Stimulated activated CD8-positive, alpha-beta memory T cell treated with anti-CD3 and anti-CD28 coated beads, Interleukin-4, amount 100 ng/mL, for 4 hours (primary cell): ENCODE results near the gene HS6ST3.

Source experiments
- DNase-seq, 2 donors: peaks; one replicate each; pipeline ENCODE4 v3.0.0-alpha.2; 2020; ENCODE audit warnings: low read depth in 2 of 2, low spot score in 1 of 2

Gene HS6ST3

DNA sequence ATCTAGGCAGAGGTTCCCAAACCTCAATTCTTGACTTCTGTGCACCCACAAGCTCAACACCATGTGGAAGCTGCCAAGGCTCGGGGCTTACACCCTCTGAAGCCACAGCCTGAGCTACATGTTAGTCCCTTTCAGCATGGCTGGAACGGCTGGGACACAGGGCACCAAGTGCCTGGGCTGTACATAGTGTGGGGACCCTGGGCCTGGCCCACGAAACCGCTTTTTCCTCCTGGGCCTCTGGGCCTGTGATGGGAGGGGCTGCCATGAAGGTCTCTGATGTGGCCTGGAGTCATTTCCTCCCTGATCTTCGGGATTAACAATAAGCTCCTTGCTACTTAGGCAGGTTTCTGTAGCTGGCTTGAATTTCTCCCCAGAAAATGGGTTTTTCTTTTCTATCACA is 108.1 kb downstream of the HS6ST3 start:
- DNase-seq: no peak

DNA sequence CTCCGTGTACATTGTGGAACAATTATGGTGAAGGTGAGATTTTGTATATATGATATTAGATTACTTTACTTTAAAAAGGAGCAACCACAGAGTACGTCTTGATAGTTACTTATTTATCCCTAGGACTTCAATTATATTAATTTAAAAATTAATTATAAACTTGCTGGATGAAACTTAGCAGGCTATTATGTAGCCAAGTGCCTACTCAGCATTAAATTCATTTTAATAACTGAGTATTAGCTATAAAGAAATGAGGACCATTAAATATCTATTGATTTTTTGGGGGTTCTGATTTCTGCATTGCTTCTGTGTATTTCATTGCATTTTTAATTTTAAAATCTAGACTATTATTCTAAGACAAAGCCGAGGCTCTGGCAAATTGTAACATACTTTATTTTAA is 109.4 kb downstream of the HS6ST3 start:
- DNase-seq: no peak

DNA sequence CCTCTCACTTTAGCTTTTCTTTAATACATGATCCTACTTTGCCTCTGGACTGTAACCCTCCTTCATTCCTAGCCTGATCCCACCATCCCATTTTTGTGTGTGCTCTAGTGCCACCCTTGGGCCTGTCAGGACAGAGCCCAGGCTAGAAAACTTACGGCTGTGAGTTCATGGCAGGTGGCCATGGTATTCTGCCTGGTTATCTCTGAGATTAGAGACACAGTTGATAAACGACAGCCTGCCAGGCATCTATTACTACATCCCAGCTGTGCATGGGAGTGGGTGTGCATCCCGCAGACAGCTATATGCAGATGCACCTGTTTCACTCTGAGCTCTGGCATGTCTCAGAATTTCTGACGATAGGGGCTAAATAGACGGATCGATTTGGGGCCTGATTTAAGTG is 110.9 kb downstream of the HS6ST3 start:
- no peak for DNase-seq

DNA sequence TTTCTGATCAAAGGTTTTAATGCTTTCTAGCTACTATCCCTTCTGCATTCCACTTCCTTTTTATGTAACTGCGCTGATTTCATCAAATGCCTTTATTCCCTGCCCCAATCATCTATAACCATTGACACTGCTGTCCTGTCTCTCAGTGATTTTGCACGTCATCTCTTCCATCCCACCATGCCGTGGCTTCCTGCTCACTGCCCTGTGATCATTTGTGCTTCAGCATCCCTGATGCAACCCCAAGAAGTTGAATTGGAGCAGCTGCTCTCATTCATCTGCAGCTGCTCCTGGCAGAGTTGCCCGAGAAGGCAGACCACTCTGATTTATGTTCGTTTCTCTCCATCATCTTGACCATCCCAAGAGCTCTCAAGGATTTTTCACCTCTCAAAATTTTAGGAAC is 112.4 kb downstream of the HS6ST3 start:
- no peak for DNase-seq

DNA sequence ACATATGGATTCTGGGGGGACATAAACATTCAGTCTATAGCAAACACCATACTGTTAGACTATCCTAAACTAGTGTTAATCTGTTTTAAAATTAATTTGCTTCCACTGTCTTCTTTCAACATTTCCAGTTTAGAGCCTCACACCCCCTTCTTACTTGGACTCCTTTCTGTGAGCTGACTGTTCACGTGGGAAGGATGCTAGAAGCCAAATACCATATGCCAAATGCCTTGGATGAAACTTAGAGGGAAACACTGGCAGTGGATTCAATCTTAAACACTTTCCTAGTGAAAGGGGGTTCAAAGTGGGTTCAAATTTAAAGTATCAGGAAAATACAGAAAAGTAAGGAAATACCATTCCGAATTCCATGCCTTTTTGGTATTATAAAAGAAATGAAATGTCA is 113.6 kb downstream of the HS6ST3 start:
- DNase-seq: no peak

DNA sequence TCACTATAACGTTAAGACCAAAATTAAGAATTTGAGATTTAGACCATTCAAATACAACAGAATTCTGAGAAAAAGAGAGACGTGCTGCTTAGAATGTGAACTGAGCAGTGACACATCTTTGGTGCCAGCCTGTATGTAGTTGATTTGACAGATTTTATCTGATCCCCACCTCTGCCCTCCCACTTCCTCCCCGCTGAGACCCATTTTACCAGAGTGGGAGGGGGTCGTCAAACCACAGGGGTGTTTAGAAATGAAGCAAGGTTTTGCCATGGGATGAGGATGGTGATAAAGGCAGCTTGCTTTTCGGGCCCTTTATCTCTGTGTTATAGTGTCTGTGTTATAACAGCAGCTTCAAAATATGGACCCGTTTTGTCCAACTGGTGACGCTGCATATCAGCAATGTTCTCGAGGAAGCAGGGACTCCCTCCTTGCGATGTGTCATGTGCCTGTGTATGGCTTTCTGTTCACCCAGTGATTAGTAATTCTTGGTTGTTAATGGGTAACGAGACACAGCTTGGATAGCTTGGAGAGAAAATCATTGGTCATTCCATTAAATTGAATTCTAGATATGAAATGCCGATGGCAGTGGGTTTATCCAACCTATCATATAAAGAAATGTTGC is 125.0 kb downstream of the HS6ST3 start:
- DNase-seq: no peak

DNA sequence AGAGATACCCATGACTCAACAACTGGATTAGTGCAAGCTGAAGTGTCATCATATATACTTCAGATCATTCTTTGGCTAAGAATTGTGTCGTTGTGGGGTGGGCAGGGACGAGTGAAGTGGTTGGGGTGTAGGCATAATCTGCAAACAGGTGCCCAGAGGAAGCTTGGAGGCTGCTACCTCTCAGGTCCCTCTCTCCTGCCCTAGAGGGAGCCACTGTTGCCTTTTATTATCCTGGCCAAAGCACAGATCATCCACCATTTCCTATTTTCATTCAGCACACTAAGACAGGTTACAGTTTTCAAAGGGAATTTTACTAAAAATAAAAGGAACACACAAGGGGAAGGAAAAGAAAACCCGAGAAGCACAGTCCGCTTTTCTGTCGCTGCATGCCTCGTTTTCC is 126.6 kb downstream of the HS6ST3 start:
- DNase-seq: no peak

DNA sequence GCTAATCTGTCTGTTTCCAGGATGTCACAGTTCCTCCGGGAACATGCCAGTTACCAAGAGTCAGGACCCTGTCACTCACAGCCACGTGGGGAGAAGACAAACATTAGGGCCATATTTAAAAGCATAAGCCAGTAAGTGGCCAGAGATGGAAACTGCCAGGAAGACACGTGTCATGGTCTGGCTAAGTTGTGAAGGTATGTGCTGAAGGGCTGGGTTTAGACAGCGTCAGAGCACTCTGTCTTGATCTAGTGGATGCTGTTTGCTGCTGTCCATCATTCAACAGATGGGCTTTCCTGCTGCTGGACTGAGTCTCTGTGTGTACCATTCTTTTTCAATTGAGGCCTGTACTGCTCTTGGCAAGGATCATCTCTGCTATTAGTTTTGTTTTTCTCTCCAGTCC is 128.6 kb downstream of the HS6ST3 start:
- no peak for DNase-seq

DNA sequence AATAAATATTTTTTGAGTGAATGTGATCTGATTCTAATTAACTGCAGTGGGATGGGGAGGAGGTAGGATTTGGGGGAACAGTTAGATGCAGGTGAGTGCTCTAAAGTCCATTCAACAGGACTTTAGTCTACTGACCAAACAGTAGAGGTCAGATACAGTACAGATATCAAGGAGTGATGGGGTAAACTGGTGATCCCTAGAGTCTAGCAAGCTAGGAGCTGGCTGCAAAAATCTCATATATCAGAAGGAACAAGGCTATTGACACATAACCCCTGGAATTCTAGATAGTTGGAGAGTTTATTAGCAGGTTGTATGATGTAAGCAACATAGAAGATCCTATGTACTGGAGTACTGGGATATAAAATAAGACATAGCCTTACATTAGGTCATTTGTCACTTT is 131.6 kb downstream of the HS6ST3 start:
- no peak for DNase-seq

DNA sequence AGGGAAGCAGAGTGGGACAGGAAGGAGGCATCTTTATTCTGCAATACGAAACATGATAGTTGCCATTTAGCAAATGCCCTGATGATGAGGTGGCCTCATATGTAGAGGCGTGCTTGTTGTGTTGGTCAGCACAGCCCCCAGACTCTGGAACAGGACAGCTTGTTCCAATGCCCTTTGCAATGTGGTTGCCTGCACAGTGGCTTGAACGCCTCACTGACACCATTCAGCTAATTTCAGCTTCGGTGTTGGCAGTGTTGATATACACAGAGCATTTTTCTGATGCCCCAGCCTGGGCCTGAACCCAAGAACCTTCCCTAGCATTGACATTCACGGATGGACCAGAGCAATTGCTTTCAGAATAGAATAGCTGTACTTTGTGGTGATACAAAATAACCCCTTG is 133.3 kb downstream of the HS6ST3 start:
- DNase-seq: no peak

DNA sequence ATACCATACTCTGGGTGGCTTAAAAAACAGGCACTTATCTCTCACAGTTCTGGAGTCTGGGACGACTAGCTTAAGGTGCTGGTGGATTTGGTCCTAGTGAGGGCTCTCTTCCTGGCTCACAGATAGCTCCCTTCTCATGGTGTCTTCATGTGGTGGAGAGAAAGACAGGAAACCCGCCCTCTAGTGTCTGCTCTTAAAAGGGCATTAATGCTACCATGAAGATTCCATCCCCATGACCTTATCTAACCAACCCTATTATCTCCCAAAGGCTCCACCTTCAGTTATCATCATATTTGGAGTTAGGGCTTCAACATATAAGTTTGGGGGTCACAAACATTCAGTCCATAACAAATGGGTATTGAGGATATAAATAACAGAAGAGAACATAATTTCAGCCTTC is 139.4 kb downstream of the HS6ST3 start:
- no peak for DNase-seq

DNA sequence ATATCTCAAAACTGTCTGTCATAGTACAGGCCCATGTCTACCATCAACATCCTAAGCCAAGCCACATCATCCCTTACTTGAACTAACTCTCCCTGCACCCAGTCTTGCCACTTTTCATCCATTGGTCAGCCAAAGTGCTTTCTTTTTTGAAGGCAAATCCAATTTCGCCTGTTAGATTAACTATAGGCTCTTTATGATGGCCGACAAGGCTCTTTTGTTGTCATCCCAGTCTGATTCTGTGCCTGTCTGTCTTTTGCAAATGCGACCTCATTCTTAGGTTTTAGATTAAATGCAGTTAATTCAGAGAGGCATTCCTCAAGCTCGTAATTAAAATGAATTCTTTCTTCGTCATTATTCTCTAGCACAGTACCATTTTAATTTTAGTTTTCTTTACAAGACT is 148.3 kb downstream of the HS6ST3 start:
- no peak for DNase-seq

DNA sequence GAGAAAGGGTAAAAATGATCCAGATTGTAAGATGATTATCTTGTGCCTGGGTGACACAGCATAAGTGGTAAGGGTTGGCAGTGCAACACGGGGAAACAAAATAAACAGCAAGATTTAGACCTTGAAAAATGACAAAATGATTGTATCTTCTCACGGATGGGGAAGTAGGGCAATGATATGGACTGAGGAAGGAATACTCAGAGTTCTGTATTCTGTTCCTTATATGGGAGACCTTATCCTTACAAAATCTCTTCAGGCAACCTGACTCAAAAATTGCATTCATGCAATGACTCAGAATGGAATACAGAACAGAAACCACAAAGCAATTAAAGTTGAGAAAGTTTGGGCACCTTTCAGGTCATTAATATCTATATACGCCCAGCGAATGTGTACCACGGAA is 149.0 kb downstream of the HS6ST3 start:
- no peak for DNase-seq

DNA sequence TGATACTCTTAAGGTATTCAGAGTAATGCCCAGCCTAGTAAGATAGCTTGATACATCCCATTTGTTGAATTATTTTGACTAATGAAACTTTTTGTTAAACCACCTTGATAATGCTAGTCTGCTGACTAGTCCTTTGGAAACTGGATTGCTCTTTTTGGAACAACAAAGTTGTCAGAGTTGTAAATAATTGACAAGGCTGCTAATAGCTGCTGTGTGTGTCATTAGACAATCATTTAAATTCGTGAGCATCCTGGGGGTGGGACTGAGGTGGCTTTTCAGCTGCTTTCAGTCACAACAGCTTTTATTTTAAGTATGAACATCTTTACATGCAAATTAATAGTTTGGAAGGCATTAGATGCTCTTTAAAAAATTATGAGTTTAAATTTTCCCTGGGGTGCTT is 153.5 kb downstream of the HS6ST3 start:
- no peak for DNase-seq

DNA sequence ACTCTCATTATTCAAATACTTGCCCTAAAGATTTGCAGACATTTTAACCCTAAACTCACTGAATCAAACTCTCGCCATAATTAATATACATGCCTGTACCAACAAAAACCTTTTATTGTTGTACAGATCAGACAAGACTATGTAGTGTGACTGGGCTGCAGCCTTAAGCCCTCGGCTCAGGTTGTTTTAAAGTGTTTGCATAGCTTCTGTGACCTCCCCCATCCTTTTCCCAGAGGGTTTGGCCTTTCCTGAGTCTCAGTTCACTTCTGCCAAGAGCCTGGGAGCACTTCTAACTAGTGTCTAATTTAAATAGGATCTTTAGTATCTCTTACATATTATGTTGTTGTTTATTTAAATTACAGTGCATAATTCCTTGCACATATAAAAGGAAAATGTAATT is 158.2 kb downstream of the HS6ST3 start:
- DNase-seq: no peak

DNA sequence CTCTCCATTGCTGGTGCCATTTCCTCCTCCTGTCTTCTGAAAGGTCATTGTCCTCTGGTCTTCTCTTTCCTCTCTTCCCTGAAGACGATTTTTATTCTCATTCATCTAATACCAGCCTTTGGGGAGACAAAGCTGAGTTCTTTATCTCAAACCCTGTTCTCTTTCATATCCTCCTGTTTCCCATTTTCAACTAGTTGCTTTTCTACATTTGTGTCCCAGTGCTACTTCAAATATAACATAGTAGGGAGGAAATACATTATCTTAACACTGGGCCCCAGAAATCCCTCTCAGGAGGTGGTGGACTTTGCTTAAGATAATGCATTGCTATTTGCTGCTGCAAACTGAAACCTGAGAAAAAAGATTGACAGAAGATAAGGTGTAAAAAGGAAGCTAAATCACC is 159.1 kb downstream of the HS6ST3 start:
- DNase-seq: no peak

DNA sequence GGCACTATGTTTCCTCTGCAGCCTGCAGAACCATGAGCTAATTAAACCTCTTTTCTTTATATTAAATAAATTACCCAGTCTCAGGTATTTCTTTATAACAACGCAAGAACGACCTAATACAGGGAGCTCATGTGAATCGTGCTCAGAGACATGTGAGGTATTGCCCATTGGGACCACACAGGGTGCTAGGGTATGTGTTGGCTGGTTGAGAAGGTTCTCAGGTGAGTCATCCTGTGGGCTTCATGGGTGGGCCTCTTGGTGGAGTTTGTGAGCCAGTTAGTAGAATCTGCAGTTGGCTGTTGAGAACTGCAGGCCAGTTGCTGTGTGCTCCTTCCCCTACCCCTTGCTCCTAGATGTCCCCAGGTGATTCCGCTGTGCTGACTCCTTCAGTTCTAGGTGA is 163.0 kb downstream of the HS6ST3 start:
- no peak for DNase-seq

DNA sequence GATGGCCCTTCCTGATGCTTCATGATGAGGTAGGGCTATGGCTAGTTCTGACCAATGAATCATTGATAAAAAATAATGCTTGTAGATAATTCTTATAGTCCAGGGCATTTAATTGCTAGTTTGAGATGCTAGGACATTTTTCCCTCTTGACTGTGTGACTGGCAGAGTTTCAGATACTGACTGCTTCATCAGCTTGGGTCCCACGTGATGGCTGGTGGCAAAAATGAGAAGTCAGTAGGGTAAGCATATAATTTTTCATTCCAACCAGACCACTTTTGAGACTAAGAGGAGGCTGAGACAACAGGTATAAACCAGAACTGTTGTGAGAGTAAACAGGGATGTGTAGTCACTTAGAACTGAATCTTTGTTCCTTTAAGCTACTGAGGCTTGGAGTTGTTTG is 183.3 kb downstream of the HS6ST3 start:
- DNase-seq: no peak

DNA sequence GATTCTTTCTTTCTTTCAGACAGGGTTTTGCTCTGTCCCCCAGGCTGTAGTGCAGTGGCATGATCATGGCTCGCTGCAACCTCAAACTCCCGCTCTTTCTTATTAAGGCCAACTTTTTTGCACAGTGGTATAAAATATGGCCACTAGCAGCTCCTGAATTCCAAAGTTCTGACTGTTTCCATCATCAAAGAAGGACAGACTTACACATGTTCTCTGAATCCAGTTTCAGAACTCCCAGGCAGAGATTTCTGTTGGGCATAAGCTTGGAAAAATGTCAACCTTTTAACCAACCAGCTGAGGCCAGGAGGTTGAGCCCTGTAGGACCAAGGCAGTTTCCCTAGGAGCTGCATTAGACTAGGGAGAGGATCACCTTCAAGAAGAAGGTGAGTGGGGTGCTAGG is 184.1 kb downstream of the HS6ST3 start:
- DNase-seq: no peak

DNA sequence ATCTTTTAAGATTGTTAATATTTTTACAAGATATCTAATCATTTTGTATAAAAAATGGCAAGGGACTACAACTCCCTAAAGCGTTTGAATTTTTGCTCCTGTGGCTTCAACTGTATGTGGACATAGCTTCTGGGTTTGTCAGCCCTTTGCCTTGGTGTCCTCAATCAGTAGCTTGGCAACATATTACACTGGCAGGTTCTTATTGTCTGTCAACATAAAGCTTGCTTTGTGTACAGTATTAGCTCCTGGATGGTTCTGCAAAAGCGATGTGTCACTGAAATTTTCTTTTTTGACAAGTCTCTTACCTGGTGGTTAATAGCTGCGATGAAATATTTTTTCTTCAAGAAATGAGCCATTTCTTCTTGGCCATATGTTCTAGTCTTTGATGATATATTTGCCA is 190.0 kb downstream of the HS6ST3 start:
- DNase-seq: no peak

DNA sequence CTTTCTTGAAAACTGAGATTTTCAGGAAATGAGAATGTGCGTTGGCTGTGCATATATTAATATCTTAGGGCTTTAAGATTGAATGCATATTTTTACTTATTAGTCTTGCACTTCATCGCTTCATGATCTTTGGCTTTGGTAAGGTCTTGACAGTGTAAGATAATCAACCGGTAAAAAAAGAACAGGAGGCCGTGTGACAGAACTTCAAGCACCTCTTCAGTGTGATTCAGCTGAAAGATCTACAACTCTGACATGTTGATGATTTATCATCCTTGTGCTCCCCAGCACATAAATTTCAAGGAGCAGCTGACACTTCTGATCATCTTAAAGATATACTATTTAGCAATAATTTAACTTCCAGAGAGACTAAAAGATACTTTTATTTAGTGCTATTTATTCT is 195.1 kb downstream of the HS6ST3 start:
- DNase-seq: no peak

DNA sequence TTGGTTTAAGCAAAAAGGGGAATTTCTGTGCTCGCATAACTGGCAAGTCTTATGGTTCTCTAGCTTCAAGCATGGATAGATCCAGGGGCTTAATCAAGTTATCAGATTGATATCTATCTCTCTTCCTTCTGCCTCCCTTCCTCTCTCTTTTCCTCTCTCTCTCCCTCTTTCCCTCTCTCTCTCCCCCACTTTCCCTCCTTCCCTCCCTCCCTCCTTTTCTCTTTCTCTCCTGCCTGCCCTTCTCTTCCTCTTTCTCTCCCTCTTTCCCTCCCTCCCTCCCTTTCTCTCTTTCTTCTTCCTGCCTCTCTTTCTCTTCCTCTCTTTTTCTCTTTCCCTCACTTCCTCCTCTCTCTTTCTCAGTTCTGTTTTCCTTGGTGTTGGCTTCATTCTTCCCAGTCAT is 195.8 kb downstream of the HS6ST3 start:
- DNase-seq: no peak

DNA sequence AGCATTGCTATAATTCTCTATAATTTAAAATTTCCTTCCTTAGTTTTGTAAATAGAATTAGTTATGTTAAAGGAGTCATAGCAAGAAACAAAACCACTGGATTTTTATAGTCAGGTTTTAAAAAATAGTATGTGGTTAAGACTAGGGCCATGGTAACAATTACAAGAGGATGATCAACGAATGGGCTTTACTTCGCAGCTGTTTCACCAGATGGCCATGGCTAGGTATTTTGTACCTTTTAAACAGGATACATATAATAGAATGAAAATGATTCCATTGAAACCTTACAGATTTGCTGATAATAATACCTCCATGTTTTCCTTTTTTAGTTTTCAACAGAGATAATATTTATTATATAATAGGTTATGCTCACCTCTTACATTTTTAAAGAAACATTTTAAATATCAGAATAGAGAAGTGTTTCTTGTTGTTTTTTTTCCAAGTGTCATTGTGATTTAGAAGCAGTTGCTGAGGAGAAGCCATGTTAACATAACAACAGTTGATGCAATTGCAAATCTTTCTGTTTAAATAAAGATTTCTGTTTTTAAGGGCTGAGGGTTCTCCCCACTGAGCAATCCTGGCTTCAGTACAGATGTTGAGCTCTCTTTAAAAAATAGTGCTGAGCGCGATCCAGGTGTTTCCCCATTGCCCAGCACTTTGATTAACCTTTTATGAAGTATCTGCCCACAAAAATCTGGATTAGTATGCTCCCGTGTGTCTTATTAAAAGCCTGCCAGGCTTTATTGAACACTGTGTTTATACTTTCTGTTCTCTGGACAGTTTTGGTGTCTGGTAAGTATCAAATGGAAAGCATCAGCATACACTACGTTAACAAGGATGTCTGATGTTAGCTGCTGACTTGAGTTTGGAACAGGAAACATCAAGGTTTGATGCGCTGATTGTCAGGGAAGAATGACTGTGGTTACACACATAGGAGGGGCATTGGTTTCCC is 205.3 kb downstream of the HS6ST3 start:
- DNase-seq: no peak
